Renal pelvis (tissue), 12 donors: Measurements from ENCODE around the gene AP3M1. TPM values are rescaled to one million over a fixed set of nuclear protein-coding genes. Genes with fewer than 3 reads are reported as not detected.
"Not testable (repeated sequence)": the region's sequence is repeated elsewhere in the genome, so short reads cannot be mapped to it uniquely, and the experiment has no call there.

Source experiments
- DNase-seq: peaks from one replicate; pipeline ENCODE4 v3.0.0-alpha.2; 2013
- long read RNA-seq, 16 experiments: transcript quantifications; one replicate each; lab custom pipeline, GENCODE V29; 2026
- polyA plus RNA-seq, 3 donors: library from polyadenylated mRNA; unstranded; fragments of 120-200 nt; gene quantifications; one replicate each; pipeline ENCODE4 v1.2.1, GENCODE V29; 2013; ENCODE audit not compliant: insufficient read length in 3 of 3

Gene AP3M1
- 10 to 100 TPM; 52.4 to 61.1 (median 55.4) TPM for polyA plus RNA-seq
- long read RNA-seq, donor 1, full-length matches to known transcripts = 18 of 18 reads
- long read RNA-seq, donor 1, partial matches to known transcripts = 0 of 18 reads
- long read RNA-seq, donor 1, other reads (novel, unspliced or antisense) = 0 of 18 reads
- long read RNA-seq, donor 2, full-length matches to known transcripts = 16 of 16 reads
- long read RNA-seq, donor 2, partial matches to known transcripts = 0 of 16 reads
- long read RNA-seq, donor 2, other reads (novel, unspliced or antisense) = 0 of 16 reads
- long read RNA-seq, donor 3, full-length matches to known transcripts = 17 of 17 reads
- long read RNA-seq, donor 3, partial matches to known transcripts = 0 of 17 reads
- long read RNA-seq, donor 3, other reads (novel, unspliced or antisense) = 0 of 17 reads
- long read RNA-seq, donor 4, full-length matches to known transcripts = 6 of 6 reads
- long read RNA-seq, donor 4, partial matches to known transcripts = 0 of 6 reads
- long read RNA-seq, donor 4, other reads (novel, unspliced or antisense) = 0 of 6 reads
- long read RNA-seq, donor 5, full-length matches to known transcripts = 8 of 8 reads
- long read RNA-seq, donor 5, partial matches to known transcripts = 0 of 8 reads
- long read RNA-seq, donor 5, other reads (novel, unspliced or antisense) = 0 of 8 reads
- long read RNA-seq, donor 6, full-length matches to known transcripts = 24 of 48 reads
- long read RNA-seq, donor 6, partial matches to known transcripts = 24 of 48 reads
- long read RNA-seq, donor 6, other reads (novel, unspliced or antisense) = 0 of 48 reads
- long read RNA-seq, donor 7, full-length matches to known transcripts = 25 of 25 reads
- long read RNA-seq, donor 7, partial matches to known transcripts = 0 of 25 reads
- long read RNA-seq, donor 7, other reads (novel, unspliced or antisense) = 0 of 25 reads
- long read RNA-seq, donor 8, full-length matches to known transcripts = 7 of 7 reads
- long read RNA-seq, donor 8, partial matches to known transcripts = 0 of 7 reads
- long read RNA-seq, donor 8, other reads (novel, unspliced or antisense) = 0 of 7 reads
- long read RNA-seq, donor 9, full-length matches to known transcripts = 16 of 16 reads
- long read RNA-seq, donor 9, partial matches to known transcripts = 0 of 16 reads
- long read RNA-seq, donor 9, other reads (novel, unspliced or antisense) = 0 of 16 reads
- long read RNA-seq, donor 10, full-length matches to known transcripts = 9 of 74 reads
- long read RNA-seq, donor 10, partial matches to known transcripts = 49 of 74 reads
- long read RNA-seq, donor 10, other reads (novel, unspliced or antisense) = 16 of 74 reads
- long read RNA-seq, donor 11, full-length matches to known transcripts = 6 of 6 reads
- long read RNA-seq, donor 11, partial matches to known transcripts = 0 of 6 reads
- long read RNA-seq, donor 11, other reads (novel, unspliced or antisense) = 0 of 6 reads
- long read RNA-seq, donor 12, full-length matches to known transcripts = 23 of 23 reads
- long read RNA-seq, donor 12, partial matches to known transcripts = 0 of 23 reads
- long read RNA-seq, donor 12, other reads (novel, unspliced or antisense) = 0 of 23 reads
- long read RNA-seq, donor 13, partial matches to known transcripts = 0 of 2 reads
- long read RNA-seq, donor 13, other reads (novel, unspliced or antisense) = 0 of 2 reads
- long read RNA-seq, donor 14 = 0 reads
- long read RNA-seq, donor 15, full-length matches to known transcripts = 17 of 17 reads
- long read RNA-seq, donor 15, partial matches to known transcripts = 0 of 17 reads
- long read RNA-seq, donor 15, other reads (novel, unspliced or antisense) = 0 of 17 reads
- long read RNA-seq, donor 16, full-length matches to known transcripts = 18 of 18 reads
- long read RNA-seq, donor 16, partial matches to known transcripts = 0 of 18 reads
- long read RNA-seq, donor 16, other reads (novel, unspliced or antisense) = 0 of 18 reads

GRCh38 chr10:74150204-74150989 is at the start of gene AP3M1:
Gene AP3M1 (minus strand): TSS chr10:74150828. CDS start chr10:74138379, 12,449 bp downstream.
- DNase-seq = no peak

- no peak for DNase-seq
Measured at GRCh38 chr10:74199315-74199714, 48.7 kb upstream of the AP3M1 start.

- no peak for DNase-seq
Measured at GRCh38 chr10:74194999-74195398, 44.4 kb upstream of the AP3M1 start.

GRCh38 chr10:74194545-74194944 is 43.9 kb upstream of the AP3M1 start:
- no peak for DNase-seq

- no peak for DNase-seq
Measured at GRCh38 chr10:74190494-74190893, 39.9 kb upstream of the AP3M1 start.

GRCh38 chr10:74189999-74190421 is 39.4 kb upstream of the AP3M1 start:
- DNase-seq = no peak

- DNase-seq = not testable (repeated sequence)
Measured at GRCh38 chr10:74188617-74189016, 38.0 kb upstream of the AP3M1 start.

GRCh38 chr10:74187237-74187636 is 36.6 kb upstream of the AP3M1 start:
- DNase-seq = no peak

GRCh38 chr10:74186678-74187077 is 36.0 kb upstream of the AP3M1 start:
- no peak for DNase-seq

GRCh38 chr10:74179111-74179710 is 28.6 kb upstream of the AP3M1 start:
- no peak for DNase-seq

GRCh38 chr10:74178042-74178791 is 27.6 kb upstream of the AP3M1 start:
- no peak for DNase-seq

GRCh38 chr10:74177140-74177677 is 26.6 kb upstream of the AP3M1 start:
- no peak for DNase-seq

GRCh38 chr10:74176380-74177139 is 25.9 kb upstream of the AP3M1 start:
- DNase-seq = peak; percentile 92

GRCh38 chr10:74175510-74176379 is 25.1 kb upstream of the AP3M1 start:
- no peak for DNase-seq

GRCh38 chr10:74174521-74174920 is 23.9 kb upstream of the AP3M1 start:
- DNase-seq = no peak

- DNase-seq = no peak
Measured at GRCh38 chr10:74171625-74172024, 21.0 kb upstream of the AP3M1 start.
